GM19043 (cell line): ENCODE measurements around the gene ORM1.
"Not testable (repeated sequence)": the region's sequence is repeated elsewhere in the genome, so short reads cannot be mapped to it uniquely, and the experiment has no call there.

Experiments
- ATAC-seq: cut with Tn5 transposase; IDR thresholded peaks from one replicate; pipeline ENCODE4 v1.9.1; 2021; ENCODE audit warnings: low read depth; ENCODE audit not compliant: unreplicated experiment

The ORM1 gene

DNA sequence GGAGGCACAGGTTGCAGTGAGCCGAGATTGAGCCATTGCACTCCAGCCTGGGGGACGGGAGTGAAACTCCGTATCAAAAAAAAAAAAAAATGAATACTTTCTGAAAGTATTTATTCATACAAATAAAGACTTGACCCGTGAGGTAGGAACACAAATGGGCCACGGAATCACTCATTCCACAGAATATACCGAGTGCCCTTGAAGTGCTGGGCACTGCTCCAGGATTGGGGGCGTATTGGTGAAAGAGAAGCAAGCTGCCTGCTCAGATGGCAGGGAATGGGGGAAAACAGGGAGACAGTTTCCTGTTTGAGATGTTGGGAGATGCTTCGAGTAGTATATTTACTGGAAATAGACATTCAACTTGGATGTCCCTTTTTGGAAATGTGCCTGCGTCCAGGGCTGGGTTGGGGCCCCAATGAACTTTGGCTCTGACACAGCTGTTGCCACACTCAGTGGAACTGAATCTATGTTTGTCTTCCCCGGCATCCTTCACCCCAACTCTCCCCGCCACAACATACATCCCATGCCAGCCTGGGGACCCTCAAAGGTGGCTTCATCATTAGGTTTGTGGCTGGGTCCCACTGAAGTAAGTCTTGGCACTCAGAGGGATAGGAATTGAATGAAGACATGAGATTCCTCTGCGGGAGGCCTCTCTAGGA, 609 bp upstream of the ORM1 start:
- not testable (repeated sequence) for ATAC-seq

DNA sequence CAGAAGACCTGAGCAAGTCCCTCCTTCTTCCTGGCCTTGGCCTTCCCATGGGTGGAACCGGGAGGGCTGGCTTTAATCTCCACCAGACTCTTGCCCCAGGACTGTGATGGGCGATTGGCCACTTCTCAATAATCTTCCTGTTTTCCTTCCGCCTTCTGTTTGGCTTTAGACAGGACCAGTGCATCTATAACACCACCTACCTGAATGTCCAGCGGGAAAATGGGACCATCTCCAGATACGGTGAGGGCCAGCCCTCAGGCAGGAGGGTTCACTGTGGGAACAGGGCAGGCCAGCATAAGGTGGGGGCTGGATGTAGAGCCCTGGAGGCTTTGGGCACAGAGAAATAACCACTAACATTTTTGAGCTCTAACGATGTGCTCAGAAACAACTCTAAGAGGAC, 951 bp downstream of the ORM1 start:
- ATAC-seq: not testable (repeated sequence)

DNA sequence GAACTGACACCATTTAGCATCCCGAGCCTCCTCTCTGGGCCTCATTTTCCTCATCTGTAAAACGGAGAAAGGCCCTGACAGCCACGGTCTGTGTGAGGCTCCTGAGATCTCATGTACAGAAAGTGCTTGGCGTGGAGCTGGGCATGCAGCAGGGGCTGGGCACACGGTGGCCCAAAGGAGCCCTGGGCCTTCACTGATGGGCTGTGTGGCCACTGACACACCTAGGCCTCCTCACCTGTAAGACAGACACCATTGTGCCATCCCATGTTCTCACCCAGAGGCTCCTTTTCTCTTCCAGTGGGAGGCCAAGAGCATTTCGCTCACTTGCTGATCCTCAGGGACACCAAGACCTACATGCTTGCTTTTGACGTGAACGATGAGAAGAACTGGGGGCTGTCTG, 1.6 kb downstream of the ORM1 start:
- ATAC-seq: no peak

DNA sequence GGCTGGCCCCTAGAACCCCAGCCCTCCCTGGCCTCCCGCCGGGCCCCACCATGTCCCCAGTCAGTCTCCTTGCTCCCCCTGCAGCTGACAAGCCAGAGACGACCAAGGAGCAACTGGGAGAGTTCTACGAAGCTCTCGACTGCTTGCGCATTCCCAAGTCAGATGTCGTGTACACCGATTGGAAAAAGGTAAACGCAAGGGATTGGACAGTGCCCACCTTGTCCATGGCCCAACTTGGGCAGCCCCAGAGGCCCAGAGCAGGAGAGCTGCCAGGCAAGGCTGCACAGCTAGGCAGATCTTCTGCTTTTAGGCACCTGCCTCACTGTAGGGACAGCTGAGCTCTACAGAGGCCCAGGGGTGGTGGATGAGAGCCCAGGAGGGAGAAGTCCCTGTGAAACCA, 2.1 kb downstream of the ORM1 start:
- not testable (repeated sequence) for ATAC-seq

DNA sequence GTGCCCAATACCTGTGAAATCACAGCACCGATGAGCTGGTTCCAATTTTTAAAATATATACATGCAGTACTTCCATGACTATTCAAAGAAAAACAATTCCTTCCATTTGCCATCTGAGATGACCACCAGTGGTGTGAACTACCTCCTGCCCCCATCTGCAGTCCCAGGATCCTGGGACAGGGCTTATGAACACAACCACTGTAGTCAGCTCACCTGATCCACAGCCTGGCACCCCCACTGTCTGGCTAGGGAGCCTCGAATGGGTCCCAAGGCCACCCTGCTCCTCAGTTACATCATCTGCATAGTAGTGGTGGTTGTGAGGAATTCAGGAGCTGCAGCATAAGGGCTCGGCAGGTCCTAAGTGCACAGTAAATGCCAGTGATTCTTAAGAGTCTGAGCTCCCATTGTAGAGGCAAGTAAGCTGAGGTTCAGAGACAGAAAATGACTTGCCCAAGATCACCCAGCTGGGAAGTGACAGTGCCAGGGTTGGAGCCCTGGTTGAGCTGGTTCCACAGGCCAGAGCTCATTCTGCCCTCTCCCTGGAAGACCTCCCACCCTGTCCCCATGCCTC, 2.9 kb downstream of the ORM1 start:
- ATAC-seq: not testable (repeated sequence)

DNA sequence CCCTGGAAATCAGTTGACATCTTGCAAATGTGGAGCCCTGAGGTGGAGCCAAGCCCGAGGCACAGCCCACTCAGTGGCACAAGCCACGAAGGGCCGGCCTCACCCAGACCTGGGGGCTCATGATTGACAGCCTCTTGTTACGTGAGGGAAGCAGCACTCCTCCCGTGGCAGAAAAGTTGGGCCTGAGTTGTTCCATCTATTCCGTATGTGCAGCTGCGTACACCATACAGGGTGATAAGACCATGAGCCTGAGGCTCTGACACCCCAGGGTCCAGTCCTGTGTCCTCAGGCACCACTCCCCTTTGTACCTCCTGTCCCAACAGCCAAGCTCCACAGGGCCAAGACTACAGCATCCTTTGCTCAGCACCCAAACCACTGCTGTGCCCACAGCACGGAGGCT, 4.9 kb downstream of the ORM1 start:
- ATAC-seq: no peak

GRCh38 chr9:114328357-114328820, 5.5 kb downstream of the ORM1 start:
- not testable (repeated sequence) for ATAC-seq

DNA sequence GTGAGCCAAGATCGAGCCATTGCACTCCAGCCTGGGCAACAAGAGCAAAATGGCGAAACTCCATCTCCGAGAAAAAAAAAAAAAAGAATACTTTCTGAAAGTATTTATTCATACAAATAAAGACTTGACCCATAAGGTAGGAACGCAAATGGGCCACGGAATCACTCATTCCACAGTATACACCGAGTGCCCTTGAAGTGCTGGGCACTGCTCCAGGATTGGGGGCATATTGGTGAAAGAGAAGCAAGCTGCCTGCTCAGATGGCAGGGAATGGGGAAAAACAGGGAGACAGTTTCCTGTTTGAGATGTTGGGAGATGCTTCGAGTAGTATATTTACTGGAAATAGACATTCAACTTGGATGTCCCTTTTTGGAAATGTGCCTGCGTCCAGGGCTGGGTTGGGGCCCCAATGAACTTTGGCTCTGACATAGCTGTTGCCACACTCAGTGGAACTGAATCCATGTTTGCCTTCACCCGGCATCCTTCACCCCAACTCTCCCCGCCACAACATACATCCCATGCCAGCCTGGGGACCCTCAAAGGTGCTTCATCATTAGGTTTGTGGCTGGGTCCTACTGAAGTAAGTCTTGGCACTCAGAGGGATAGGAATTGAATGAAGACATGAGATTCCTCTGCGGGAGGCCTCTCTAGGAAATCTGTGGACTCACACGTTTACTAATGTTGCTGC, 6.2 kb downstream of the ORM1 start:
- not testable (repeated sequence) for ATAC-seq

- not testable (repeated sequence) for ATAC-seq
Observed at GRCh38 chr9:114329625-114330022, 6.7 kb downstream of the ORM1 start, which contains the start of gene ORM2. ORM2 (plus strand) TSS chr9:114329869; CDS start chr9:114329905, 36 bp downstream.

DNA sequence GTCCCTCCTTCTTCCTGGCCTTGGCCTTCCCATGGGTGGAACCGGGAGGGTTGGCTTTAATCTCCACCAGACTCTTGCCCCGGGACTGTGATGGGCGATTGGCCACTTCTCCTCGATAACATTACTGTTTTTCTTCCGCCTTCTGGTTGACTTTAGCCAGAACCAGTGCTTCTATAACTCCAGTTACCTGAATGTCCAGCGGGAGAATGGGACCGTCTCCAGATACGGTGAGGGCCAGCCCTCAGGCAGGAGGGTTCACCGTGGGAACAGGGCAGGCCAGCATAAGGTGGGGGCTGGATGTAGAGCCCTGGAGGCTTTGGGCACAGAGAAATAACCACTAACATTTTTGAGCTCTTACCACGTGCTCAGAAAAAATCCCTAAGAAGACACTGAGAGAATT, 7.7 kb downstream of the ORM1 start:
- no peak for ATAC-seq

DNA sequence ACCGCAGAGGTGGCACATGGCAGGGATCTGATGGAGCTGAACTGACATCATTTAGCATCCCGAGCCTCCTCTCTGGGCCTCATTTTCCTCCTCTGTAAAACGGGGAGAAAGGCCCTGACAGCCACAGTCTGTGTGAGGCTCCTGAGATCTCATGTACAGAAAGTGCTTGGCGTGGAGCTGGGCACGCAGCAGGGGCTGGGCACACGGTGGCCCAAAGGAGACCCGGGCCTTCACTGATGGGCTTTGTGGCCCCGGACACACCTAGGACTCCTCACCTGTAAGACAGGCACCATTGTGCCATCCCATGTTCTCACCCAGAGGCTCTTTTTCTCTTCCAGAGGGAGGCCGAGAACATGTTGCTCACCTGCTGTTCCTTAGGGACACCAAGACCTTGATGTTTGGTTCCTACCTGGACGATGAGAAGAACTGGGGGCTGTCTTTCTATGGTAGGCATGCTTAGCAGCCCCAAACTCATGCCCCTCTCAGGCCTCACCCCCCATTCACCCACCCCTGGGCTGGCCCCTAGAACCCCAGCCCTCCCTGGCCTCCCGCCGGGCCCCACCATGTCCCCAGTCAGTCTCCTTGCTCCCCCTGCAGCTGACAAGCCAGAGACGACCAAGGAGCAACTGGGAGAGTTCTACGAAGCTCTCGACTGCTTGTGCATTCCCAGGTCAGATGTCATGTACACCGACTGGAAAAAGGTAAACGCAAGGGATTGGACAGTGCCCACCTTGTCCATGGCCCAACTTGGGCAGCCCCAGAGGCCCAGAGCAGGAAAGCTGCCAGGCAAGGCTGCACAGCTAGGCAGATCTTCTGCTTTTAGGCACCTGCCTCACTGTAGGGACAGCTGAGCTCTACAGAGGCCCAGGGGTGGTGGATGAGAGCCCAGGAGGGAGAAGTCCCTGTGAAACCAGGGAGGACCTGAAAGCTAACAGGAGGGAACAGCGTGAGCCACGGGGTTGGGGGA, 8.6 kb downstream of the ORM1 start:
- not testable (repeated sequence) for ATAC-seq

- not testable (repeated sequence) for ATAC-seq
Observed at GRCh38 chr9:114332474-114333040, 9.7 kb downstream of the ORM1 start.

- ATAC-seq: not testable (repeated sequence)
Observed at GRCh38 chr9:114333718-114334117, 10.8 kb downstream of the ORM1 start.

DNA sequence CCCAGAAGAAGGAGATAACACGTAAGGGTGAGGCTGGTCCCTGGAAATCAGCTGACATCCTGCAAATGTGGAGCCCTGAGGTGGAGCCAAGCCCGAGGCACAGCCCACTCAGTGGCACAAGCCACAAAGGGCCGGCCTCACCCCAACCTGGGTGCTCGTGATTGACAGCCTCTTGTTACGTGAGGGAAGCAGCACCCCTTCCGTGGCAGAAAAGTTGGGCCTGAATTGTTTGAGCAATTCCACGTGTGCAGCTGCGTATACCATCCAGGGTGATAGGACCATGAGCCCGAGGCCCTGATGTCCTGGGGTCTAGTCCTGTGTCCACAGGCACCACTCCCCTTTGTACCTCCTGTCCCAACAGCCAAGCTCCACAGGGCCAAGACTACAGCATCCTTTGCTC, 11.6 kb downstream of the ORM1 start:
- no peak for ATAC-seq

DNA sequence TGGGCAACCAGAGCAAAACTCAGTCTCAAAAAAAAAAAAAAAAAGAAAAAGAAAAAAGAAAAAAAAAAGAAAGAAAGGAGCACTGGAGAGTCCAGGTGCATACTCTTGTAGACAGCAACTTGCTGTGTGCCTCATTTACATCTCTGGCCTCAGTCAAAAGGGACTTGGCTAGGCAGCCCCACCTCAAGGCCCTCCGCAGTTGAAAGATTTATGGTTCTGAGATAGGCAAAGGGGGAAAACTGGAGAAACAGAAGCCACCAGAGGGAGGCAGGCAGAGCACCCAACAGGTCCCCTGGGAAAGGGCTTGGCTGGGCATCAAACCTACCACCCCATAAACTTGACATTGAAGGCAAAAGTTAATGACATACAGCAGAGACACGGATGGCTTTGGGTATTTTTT, 12.8 kb downstream of the ORM1 start:
- ATAC-seq: no peak

- ATAC-seq: no peak
Observed at GRCh38 chr9:114336157-114336556, 13.3 kb downstream of the ORM1 start.

- ATAC-seq: no peak
Observed at GRCh38 chr9:114336699-114337395, 13.9 kb downstream of the ORM1 start.

DNA sequence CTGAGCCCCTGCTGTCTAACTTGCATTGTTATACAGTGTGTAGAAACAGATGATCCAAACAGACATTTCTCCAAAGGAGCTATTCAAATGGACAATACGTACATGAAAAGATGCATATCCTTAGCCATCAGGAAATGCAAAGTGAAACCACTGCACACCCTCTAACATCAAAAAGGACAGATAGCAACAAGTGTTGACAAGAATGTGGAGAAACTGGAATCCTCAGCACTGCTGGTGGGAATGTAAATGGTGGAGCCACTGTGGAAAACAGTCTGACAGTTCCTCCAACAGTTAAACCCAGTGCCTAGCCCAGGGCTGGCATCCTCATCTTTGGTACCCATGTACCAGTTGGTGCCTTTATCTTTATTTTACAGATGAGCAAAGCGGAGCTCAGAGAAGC, 15.3 kb downstream of the ORM1 start:
- no peak for ATAC-seq

DNA sequence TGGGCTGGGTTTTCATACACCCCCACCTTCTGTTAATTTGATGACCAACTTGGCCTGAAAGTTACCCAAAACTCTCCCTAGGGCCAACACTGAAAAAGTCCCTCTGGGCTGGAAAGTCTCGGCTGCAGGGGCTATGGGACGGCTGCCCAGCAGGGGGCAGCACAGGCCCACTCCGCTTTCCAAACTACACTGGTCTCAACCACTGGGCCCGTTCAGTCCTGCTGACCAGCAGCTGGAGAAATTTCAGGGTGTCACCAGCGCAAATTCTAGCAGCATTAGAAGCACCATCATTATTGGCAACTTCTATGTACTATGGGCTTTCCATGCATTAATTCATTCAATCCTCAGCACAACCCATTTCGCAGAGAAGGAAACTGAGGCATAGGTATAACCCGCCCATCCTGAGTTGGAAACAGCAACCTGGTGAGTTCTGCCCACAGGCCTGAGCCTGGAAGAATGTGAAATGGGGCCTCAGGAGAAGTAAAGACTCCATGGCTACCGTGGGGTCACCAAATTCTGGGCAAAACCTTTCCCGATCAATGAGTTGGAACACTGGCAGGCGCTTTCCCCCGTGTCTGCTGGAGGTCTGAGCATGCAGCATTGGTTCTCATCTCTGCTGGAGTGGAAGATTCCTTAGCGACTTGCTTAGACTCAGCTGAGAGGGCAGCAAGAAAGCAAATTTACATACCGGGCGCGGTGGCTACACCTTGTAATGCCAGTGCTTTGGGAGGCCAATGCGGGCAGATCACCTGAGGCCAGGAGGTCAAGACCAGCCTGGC, 16.4 kb downstream of the ORM1 start:
- ATAC-seq: no peak
